Measurements from ENCODE around the gene EIF1AD.

- TF ChIP-seq TCF4 (CRISPR knock-in tag; IDR thresholded peaks at IDR 0.05; ENCODE audit: borderline replicate concordance) (no peak), RARB (CRISPR knock-in tag; IDR thresholded peaks at IDR 0.05) (no peak), ZFP3 (CRISPR knock-in tag; IDR thresholded peaks at IDR 0.05) (no peak), PATZ1 (CRISPR knock-in tag; IDR thresholded peaks at IDR 0.05; ENCODE audit: borderline replicate concordance) (no peak)
These were observed 20.6 kb upstream of the EIF1AD start for GRCh38 chr11:66022401-66023185.

All from SK-N-SH treated with all-trans-retinoic acid at 6 μM for 48 hours (cell line).